MCF 10A (cell line): Measurements from ENCODE around the gene THEMIS. TPM values are rescaled to one million over a fixed set of nuclear protein-coding genes. Genes with fewer than 3 reads are reported as not detected.

Experiments used
- BruUV-seq: library from RNA; stranded (reverse); fragments of 400-500 nt; replicated peaks from 2 replicates; lab custom pipeline; 2021; lab: Mats Ljungman, UMichigan
- CTCF ChIA-PET: fragments of 300-600 bp; sonication (Branson Sonifier 250); formaldehyde crosslinking; extraction: SDS; loops from one replicate; lab custom pipeline; 2021; ENCODE audit warnings: antibody characterized with exemption, inconsistent platforms; lab: Yijun Ruan, JAX
- POLR2A ChIA-PET: fragments of 300-600, 350-650 bp; sonication (Branson Sonifier 250); formaldehyde crosslinking; extraction: SDS; loops from one replicate; lab custom pipeline; 2020; ENCODE audit warnings: antibody characterized with exemption, inconsistent platforms; lab: Yijun Ruan, JAX
- DNase-seq: peaks from one replicate; pipeline ENCODE4 v3.0.0-alpha.2; 2018; ENCODE audit not compliant: unreplicated experiment
- H3K27ac Mint-ChIP-seq: one replicate; pipeline ENCODE4 v1.8.0; 2022; ENCODE audit warnings: mild to moderate bottlenecking, low read depth, mixed read lengths; ENCODE audit not compliant: unreplicated experiment
- H3K27me3 Mint-ChIP-seq: one replicate; pipeline ENCODE4 v1.8.0; 2022; ENCODE audit warnings: mixed read lengths; ENCODE audit not compliant: insufficient read depth, unreplicated experiment
- H3K36me3 Mint-ChIP-seq: one replicate; pipeline ENCODE4 v1.8.0; 2022; ENCODE audit warnings: mild to moderate bottlenecking, moderate library complexity, mixed read lengths; ENCODE audit not compliant: insufficient read depth, unreplicated experiment
- H3K4me1 Mint-ChIP-seq: one replicate; pipeline ENCODE4 v1.8.0; 2022; ENCODE audit warnings: mixed read lengths; ENCODE audit not compliant: insufficient read depth, unreplicated experiment
- H3K4me3 Mint-ChIP-seq: one replicate; pipeline ENCODE4 v1.8.0; 2022; ENCODE audit warnings: mild to moderate bottlenecking, moderate library complexity, mixed read lengths; ENCODE audit not compliant: unreplicated experiment
- H3K9me3 Mint-ChIP-seq: one replicate; pipeline ENCODE4 v1.8.0; 2022; ENCODE audit warnings: mixed read lengths; ENCODE audit not compliant: unreplicated experiment
- CTCF ChIP-seq: fragments of 200-600 bp; IDR thresholded peaks from one replicate; pipeline ENCODE4 v1.8.0; 2022; ENCODE audit warnings: antibody characterized with exemption, mild to moderate bottlenecking; ENCODE audit not compliant: unreplicated experiment
- intact Hi-C: fragments of 100-400 bp; cut with micrococcal nuclease; formaldehyde crosslinking; loops from 2 replicates; pipeline ENCODE4 v1.14.1; 2022
- total RNA-seq: library from RNA; stranded (reverse); gene quantifications from 2 replicates; pipeline ENCODE4 v1.2.3, GENCODE V29; 2022

THEMIS gene
- total RNA-seq, 1 experiment from 2014 or later = not detected

- Mint-ChIP-seq H3K27me3 (no peaks in the 10 kb centered on the region), H3K4me1 (no peaks in the 10 kb centered on the region), H3K4me3 (no peak overlapping the region), H3K27ac (no peak overlapping the region), H3K9me3 (no peaks in the 10 kb centered on the region), H3K36me3 (no peaks in the 10 kb centered on the region)
- ChIA-PET POLR2A (no interaction called here), CTCF (interaction anchor here (0.7 kb wide), 1 partner anchor 60 kb away, joined by 3 read pairs; no protein-coding TSS in a partner anchor)
- BruUV-seq = no TSS peak
- TF ChIP-seq CTCF = no peak
- intact Hi-C loops = no loop called here
- no peak for DNase-seq
These were observed 2.1 kb upstream of the THEMIS start for GRCh38 chr6:127902933-127903332.

GRCh38 chr6:127897484-127897883 lies 3.4 kb downstream of the THEMIS start:
- TF ChIP-seq CTCF = no peak
- Mint-ChIP-seq H3K27ac (no peak overlapping the region), H3K27me3 (no peaks in the 10 kb centered on the region), H3K9me3 (no peaks in the 10 kb centered on the region), H3K4me3 (no peak overlapping the region), H3K36me3 (no peaks in the 10 kb centered on the region), H3K4me1 (no peaks in the 10 kb centered on the region)
- intact Hi-C loops = no loop called here
- POLR2A ChIA-PET = no interaction called here
- no TSS peak for BruUV-seq
- CTCF ChIA-PET = no interaction called here
- DNase-seq = no peak

GRCh38 chr6:127894051-127894450 lies 6.8 kb downstream of the THEMIS start:
- no peak for TF ChIP-seq CTCF
- intact Hi-C loops = no loop called here
- ChIA-PET POLR2A (interaction anchor here (0.7 kb wide), 1 partner anchor 61 kb away, joined by 3 read pairs; no protein-coding TSS in a partner anchor), CTCF (no interaction called here)
- Mint-ChIP-seq H3K4me3 (no peak overlapping the region), H3K36me3 (no peaks in the 10 kb centered on the region), H3K27ac (no peak overlapping the region), H3K9me3 (no peaks in the 10 kb centered on the region), H3K4me1 (no peaks in the 10 kb centered on the region), H3K27me3 (no peaks in the 10 kb centered on the region)
- DNase-seq = no peak
- BruUV-seq = no TSS peak

DNA sequence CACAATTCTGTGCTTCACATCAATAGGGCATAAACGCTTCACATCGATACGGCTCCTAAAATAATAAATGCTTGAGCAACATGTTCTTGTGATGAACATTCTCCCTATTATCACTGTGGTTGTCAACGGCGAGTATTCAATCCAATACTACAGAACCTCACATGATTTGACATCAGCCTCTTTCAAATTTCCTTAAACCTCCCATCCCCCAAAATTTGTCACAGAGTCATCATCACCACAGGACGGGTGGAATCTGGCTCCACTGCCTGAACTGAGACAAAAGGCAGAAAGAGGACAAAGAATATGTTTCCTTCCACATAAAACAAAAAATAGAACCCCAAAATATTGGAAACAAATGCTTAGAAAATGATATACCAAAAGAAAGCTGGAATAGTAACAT lies 7.3 kb downstream of the THEMIS start:
- Mint-ChIP-seq H3K27me3 (no peaks in the 10 kb centered on the region), H3K4me1 (no peaks in the 10 kb centered on the region), H3K9me3 (no peaks in the 10 kb centered on the region), H3K27ac (no peak overlapping the region), H3K36me3 (no peaks in the 10 kb centered on the region), H3K4me3 (no peak overlapping the region)
- DNase-seq = no peak
- no TSS peak for BruUV-seq
- TF ChIP-seq CTCF = no peak
- ChIA-PET CTCF (interaction anchor here (0.7 kb wide), 1 partner anchor 157 kb away, joined by 4 read pairs; no protein-coding TSS in a partner anchor), POLR2A (no interaction called here)
- intact Hi-C loops = no loop called here
